Measurements from ENCODE around the gene CLASP2. TPM values are rescaled to one million over a fixed set of nuclear protein-coding genes. Genes with fewer than 3 reads are reported as not detected.

Gene CLASP2
- total RNA-seq, 1 donor from 2014 or later, result 52.8 TPM

- no peaks in the 10 kb centered on the region for H3K4me1 Mint-ChIP-seq (ENCODE audit: low read depth)
- no peaks in the 10 kb centered on the region for H3K27me3 Mint-ChIP-seq (ENCODE audit: low read depth)
- H3K36me3 Mint-ChIP-seq (ENCODE audit: low read depth), result no peaks in the 10 kb centered on the region
- H3K27ac Mint-ChIP-seq (ENCODE audit: unreplicated experiment), result no peak overlapping the region
- no peak overlapping the region for H3K4me3 Mint-ChIP-seq (ENCODE audit: unreplicated experiment)
- H3K9me3 Mint-ChIP-seq (ENCODE audit: low read depth), result no peaks in the 10 kb centered on the region
- no peak for TF ChIP-seq CTCF (IDR thresholded peaks at IDR 0.05)
- no peak for DNase-seq (ENCODE audit: low spot score)
Measured at GRCh38 chr3:33629219-33629618, 88.8 kb downstream of the CLASP2 start.

GRCh38 chr3:33624756-33625155 lies 93.3 kb downstream of the CLASP2 start:
- no peak for DNase-seq (ENCODE audit: low spot score)
- Mint-ChIP-seq H3K36me3 (ENCODE audit: low read depth) (peaks cover 10% of the 10 kb centered on the region), H3K27me3 (ENCODE audit: low read depth) (no peaks in the 10 kb centered on the region), H3K4me3 (ENCODE audit: unreplicated experiment) (no peak overlapping the region), H3K4me1 (ENCODE audit: low read depth) (no peaks in the 10 kb centered on the region), H3K9me3 (ENCODE audit: low read depth) (no peaks in the 10 kb centered on the region), H3K27ac (ENCODE audit: unreplicated experiment) (no peak overlapping the region)
- no peak for TF ChIP-seq CTCF (IDR thresholded peaks at IDR 0.05)

GRCh38 chr3:33613041-33613440 lies 105.0 kb downstream of the CLASP2 start:
- Mint-ChIP-seq H3K4me3 (ENCODE audit: unreplicated experiment) (no peak overlapping the region), H3K27me3 (ENCODE audit: low read depth) (no peaks in the 10 kb centered on the region), H3K27ac (ENCODE audit: unreplicated experiment) (no peak overlapping the region), H3K9me3 (ENCODE audit: low read depth) (no peaks in the 10 kb centered on the region), H3K36me3 (ENCODE audit: low read depth) (peaks cover 6% of the 10 kb centered on the region), H3K4me1 (ENCODE audit: low read depth) (no peaks in the 10 kb centered on the region)
- DNase-seq (ENCODE audit: low spot score), result no peak
- no peak for TF ChIP-seq CTCF (IDR thresholded peaks at IDR 0.05)

GRCh38 chr3:33612607-33613006 lies 105.4 kb downstream of the CLASP2 start:
- no peak for DNase-seq (ENCODE audit: low spot score)
- Mint-ChIP-seq H3K4me3 (ENCODE audit: unreplicated experiment) (no peak overlapping the region), H3K9me3 (ENCODE audit: low read depth) (no peaks in the 10 kb centered on the region), H3K27ac (ENCODE audit: unreplicated experiment) (no peak overlapping the region), H3K27me3 (ENCODE audit: low read depth) (no peaks in the 10 kb centered on the region), H3K4me1 (ENCODE audit: low read depth) (no peaks in the 10 kb centered on the region), H3K36me3 (ENCODE audit: low read depth) (peaks cover 7% of the 10 kb centered on the region)
- no peak for TF ChIP-seq CTCF (IDR thresholded peaks at IDR 0.05)

GRCh38 chr3:33602829-33603228 lies 115.2 kb downstream of the CLASP2 start:
- H3K4me1 Mint-ChIP-seq (ENCODE audit: low read depth), result no peaks in the 10 kb centered on the region
- no peak for DNase-seq (ENCODE audit: low spot score)
- H3K27ac Mint-ChIP-seq (ENCODE audit: unreplicated experiment), result no peak overlapping the region
- TF ChIP-seq CTCF (IDR thresholded peaks at IDR 0.05), result no peak
- H3K36me3 Mint-ChIP-seq (ENCODE audit: low read depth), result peaks cover 42% of the 10 kb centered on the region
- no peaks in the 10 kb centered on the region for H3K9me3 Mint-ChIP-seq (ENCODE audit: low read depth)
- no peaks in the 10 kb centered on the region for H3K27me3 Mint-ChIP-seq (ENCODE audit: low read depth)
- H3K4me3 Mint-ChIP-seq (ENCODE audit: unreplicated experiment), result no peak overlapping the region
